Measurements from ENCODE around the gene NADSYN1. TPM values are rescaled to one million over a fixed set of nuclear protein-coding genes. Genes with fewer than 3 reads are reported as not detected.

Gene NADSYN1
- total RNA-seq, 3 donors from 2014 or later (not counting 1 experiment from before 2014, with no cell fraction given): 134 to 156 (median 150) TPM

GRCh38 chr11:71548716-71549151 lies 95.7 kb downstream of the NADSYN1 start:
- Mint-ChIP-seq H3K4me3 (no peak overlapping the region), H3K27ac (no peak overlapping the region), H3K4me1 (peaks cover 4 to 8% of the 10 kb centered on the region in 2 donors), H3K36me3 (no peaks in the 10 kb centered on the region), H3K9me3 (no peaks in the 10 kb centered on the region), H3K27me3 (ENCODE audit: low read depth in 2 of 2) (peaks cover 15 to 33% of the 10 kb centered on the region in 2 donors)
- ATAC-seq (no peak), DNase-seq (no peak)
- Histone ChIP-seq H3K4me3 (ENCODE audit: low read length) (no peak overlapping the region), H3K27me3 (ENCODE audit: control insufficient read depth, insufficient read depth, low read length) (no peaks in the 10 kb centered on the region), H3K4me1 (ENCODE audit: control insufficient read depth, insufficient read depth, low read length) (no peaks in the 10 kb centered on the region), H3K36me3 (ENCODE audit: control insufficient read depth, insufficient read depth, low read length) (no peaks in the 10 kb centered on the region), H3K9me3 (ENCODE audit: control insufficient read depth, insufficient read depth, low read length) (no peaks in the 10 kb centered on the region), H3K27ac (ENCODE audit: low read length) (no peak overlapping the region)
- 33% methylated on average over 5 of the region's 5 CpGs for WGBS (ENCODE audit: insufficient coverage)
- TF ChIP-seq, protein P1, sequence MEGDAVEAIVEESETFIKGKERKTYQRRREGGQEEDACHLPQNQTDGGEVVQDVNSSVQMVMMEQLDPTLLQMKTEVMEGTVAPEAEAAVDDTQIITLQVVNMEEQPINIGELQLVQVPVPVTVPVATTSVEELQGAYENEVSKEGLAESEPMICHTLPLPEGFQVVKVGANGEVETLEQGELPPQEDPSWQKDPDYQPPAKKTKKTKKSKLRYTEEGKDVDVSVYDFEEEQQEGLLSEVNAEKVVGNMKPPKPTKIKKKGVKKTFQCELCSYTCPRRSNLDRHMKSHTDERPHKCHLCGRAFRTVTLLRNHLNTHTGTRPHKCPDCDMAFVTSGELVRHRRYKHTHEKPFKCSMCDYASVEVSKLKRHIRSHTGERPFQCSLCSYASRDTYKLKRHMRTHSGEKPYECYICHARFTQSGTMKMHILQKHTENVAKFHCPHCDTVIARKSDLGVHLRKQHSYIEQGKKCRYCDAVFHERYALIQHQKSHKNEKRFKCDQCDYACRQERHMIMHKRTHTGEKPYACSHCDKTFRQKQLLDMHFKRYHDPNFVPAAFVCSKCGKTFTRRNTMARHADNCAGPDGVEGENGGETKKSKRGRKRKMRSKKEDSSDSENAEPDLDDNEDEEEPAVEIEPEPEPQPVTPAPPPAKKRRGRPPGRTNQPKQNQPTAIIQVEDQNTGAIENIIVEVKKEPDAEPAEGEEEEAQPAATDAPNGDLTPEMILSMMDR (IDR thresholded peaks at IDR 0.05): no peak
- intact Hi-C loops (cut with micrococcal nuclease): no loop called here

Other genes starting within 250 kb of the NADSYN1 start
- gene SHANK2, start 200.6 kb upstream of the NADSYN1 start, total RNA-seq: 1 to 10 TPM in 1 of 3 donors, not detected in 2; 4.9 TPM
- gene DHCR7, start 4.8 kb upstream of the NADSYN1 start, total RNA-seq: 10 to 100 TPM; 12.5 to 18.1 (median 15.9) TPM
- gene KRTAP5-7, start 74.1 kb downstream of the NADSYN1 start, total RNA-seq: under 1 TPM in 2 of 3 donors, not detected in 1; 0.19 to 0.25 TPM
- gene KRTAP5-8, start 84.8 kb downstream of the NADSYN1 start, total RNA-seq: not detected
- under 1 TPM in 1 of 3 donors, not detected in 2; 0.31 TPM for gene KRTAP5-9, start 95.2 kb downstream of the NADSYN1 start, total RNA-seq
- not detected for gene KRTAP5-10, start 112.4 kb downstream of the NADSYN1 start, total RNA-seq
- not detected for gene KRTAP5-11, start 129.7 kb downstream of the NADSYN1 start, total RNA-seq

Data from natural killer cell (primary cell).